ENCODE results near the gene WDR74.
"Not testable (repeated sequence)": the region's sequence is repeated elsewhere in the genome, so short reads cannot be mapped to it uniquely, and the experiment has no call there.

The WDR74 gene

GRCh38 chr11:62840721-62841360, 1.5 kb upstream of the WDR74 start:
- DNase-seq = peak in 1 of 2 donors; percentile 57

GRCh38 chr11:62835336-62835735, 4.1 kb downstream of the WDR74 start:
- no peak for DNase-seq

- no peak for DNase-seq
Observed at GRCh38 chr11:62832336-62833234, 6.8 kb downstream of the WDR74 start, which contains the start of gene TEX54. TEX54 (minus strand) TSS chr11:62832841.

DNA sequence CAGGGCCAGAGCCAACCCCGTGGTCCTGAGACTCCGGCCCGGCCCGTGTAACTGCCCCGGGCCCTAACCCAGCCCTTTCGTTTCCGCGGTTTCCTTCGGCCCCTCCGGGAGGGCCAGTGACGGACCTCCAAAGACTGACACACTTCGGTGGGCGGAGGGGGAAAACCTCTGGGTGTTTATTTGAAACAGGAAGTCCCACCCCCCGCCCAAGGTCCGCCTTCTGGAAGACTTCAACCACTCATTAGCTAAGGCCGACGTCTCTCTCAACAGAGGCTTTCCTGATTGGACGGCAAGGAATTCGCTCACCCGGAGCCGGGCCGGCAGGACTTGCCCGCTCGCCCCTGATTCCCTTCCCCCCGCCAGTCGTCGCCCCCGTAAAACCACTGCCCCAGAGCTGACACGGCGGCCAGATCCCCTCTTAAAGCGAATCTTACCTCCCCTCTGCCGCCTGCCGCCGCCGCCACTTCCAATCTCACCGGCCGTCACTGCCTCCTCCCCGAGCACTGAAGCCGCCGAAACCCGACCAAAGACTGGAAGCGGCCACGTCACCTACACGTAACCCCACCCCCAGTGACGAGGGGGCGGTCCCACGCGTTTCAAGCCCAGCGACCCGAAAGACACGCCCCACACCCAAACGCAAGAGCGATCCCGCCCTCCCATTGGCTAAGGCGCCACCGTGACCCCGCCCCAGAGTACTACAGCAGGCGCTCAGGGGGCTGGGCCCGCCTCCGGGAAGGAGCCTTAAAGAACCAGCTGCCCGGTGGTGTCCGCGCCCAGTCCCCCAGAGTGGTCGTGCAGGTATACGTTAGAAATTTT, 7.7 kb downstream of the WDR74 start, which contains the start of gene STX5:
Gene STX5, minus strand, starts transcription at position 532 of the 816 bp plus-strand sequence. CDS start 808 bp downstream, outside the sequence.
- DNase-seq = peak; percentile 97 to 99

- DNase-seq = no peak
Observed at GRCh38 chr11:62830904-62831519, 8.4 kb downstream of the WDR74 start.

- DNase-seq = not testable (repeated sequence)
Observed at GRCh38 chr11:62828130-62828529, 11.3 kb downstream of the WDR74 start.

- no peak for DNase-seq
Observed at GRCh38 chr11:62823677-62824076, 15.7 kb downstream of the WDR74 start.

DNA sequence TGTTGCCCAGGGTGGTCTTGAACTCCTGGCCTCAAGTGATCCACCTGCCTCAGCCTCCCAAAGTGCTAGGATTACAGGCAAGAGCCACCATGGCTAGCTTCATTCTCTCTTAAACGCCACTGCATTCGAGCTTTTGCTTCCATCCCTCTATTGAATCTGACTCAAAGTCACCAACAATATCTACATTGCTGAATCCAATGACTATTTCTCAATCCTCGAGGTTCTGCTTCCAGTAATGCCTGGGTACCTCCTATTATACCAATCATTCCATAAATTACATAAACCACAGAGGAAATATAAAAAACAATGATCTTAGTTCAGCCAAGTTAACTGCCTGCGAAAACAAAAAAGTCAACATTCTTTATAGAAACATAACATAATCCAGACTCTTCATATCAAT, 22.3 kb downstream of the WDR74 start:
- DNase-seq = no peak

DNA sequence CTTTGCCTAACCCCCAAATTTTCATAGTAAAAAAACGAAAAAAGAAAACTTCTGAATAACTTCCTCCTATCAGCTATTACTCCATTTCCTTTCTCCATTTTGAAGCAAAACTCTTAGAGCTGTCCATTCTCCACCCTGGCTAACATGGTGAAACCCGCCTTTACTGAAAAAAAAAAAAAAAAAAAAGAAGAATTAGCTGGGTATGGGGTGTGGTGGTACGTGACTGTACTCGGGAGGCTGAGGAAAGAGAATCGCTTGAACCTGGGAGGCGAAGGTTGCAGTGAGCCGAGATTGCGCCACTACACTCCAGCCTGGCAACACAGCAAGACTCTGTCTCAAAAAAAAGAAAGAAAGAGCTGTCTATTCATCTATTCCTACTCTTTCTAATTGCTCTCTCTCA, 22.8 kb downstream of the WDR74 start:
- DNase-seq = no peak

DNA sequence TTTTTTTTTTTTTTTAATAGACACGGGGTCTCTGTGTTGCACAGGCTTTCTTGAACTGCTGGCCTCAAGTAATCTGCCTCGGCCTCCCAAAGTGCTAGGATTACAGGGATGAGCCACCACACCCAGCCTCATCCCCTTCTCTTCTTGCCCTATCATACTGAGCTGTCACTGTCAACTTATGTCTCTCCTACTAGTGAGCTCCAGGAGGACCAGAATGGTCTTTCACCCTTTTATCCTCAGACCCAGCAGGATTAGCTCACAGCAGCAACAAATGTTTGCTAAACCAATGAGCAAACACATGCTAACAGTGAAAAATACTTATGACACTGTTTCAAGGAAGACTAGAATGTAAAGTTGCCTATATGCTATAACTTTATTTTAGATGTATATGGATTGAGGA, 27.7 kb downstream of the WDR74 start:
- no peak for DNase-seq

DNA sequence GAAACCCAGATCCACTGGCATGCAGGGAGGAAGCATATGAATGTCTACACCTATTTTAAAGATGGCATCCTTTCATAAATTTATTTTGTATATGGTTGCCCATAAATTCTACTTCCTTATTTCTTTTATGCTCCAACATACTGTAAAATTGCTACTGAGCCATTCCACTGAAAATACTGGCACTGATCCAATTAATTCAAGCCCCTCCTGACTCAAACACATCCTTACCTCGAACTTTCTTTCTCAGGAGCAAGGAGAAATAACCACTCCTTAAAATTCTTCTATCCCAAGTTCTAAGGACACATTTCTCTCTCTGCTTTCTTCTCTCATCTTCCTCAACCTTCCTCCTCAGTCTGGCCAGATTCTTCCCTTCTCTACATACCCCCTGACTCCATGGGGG, 28.6 kb downstream of the WDR74 start:
- DNase-seq = no peak

- peak in 1 of 2 donors; percentile 45 for DNase-seq
Observed at GRCh38 chr11:62806611-62807121, 32.7 kb downstream of the WDR74 start.

DNA sequence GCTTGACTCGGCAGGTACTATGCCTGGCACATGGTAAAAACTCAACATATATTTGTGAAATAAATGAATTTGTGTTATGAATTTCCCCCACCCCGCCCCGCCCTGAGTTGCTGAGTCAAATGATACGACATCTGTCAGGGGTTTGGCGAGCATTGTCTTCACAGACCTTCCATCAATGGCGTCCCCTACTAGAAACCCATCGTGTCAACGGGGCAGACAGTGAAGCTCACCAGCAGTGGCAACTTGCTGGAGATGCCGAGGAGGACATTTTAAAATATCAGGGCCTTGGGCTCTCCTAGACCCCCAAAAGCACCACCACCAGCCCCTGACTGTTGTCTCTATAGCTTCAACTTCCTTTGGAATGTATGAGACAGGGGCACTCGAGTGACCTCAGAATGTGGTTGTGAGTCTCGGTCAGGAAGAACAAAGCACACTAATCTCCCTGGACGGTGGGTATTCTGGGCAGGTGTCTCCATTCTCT, 33.4 kb downstream of the WDR74 start:
- no peak for DNase-seq

DNA sequence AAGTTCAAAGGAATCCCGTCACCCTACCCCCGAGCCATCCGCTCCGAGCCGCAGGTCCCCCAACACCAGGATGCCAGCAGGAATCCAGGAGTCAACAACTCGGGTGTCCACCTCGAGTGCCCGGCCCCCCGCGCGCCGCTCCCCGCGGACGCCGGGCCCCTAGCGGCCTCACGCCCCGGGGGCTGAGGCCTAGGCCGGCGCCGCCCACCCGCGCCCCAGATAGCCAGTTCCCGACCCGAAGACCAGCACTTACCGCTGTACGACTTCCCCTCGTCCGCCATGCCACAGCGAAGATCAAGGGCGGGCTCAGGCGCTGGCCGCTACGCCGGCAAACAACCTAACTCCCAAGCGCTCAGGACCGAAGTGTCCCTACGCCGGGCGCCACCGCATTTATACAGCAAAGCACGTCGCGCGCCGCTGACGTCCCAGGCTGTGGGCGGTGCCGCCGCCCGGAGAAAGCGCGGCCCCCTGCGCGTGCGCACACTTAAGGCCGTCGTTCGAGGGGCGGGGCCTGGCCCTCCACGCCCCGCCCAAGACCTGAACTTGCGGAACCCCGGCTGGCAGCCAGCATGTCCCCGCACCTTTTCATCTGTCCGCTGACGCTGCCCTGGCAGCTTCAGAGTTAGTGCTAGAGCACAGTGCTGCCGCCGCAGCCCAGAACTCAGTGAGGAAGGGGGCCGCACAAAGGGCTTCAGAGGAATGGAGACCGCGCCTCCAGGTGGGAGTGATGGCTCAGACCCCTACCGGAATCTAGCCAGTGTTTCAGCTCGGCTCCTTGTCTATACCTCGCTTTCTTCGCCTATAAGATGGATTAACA, 34.1 kb downstream of the WDR74 start, which contains the start of gene NXF1:
Gene NXF1, minus strand, starts transcription at position 365 of the 817 bp plus-strand sequence. Its CDS starts 84 bp downstream, at position 281.
- peak; percentile 89 to 93 for DNase-seq

DNA sequence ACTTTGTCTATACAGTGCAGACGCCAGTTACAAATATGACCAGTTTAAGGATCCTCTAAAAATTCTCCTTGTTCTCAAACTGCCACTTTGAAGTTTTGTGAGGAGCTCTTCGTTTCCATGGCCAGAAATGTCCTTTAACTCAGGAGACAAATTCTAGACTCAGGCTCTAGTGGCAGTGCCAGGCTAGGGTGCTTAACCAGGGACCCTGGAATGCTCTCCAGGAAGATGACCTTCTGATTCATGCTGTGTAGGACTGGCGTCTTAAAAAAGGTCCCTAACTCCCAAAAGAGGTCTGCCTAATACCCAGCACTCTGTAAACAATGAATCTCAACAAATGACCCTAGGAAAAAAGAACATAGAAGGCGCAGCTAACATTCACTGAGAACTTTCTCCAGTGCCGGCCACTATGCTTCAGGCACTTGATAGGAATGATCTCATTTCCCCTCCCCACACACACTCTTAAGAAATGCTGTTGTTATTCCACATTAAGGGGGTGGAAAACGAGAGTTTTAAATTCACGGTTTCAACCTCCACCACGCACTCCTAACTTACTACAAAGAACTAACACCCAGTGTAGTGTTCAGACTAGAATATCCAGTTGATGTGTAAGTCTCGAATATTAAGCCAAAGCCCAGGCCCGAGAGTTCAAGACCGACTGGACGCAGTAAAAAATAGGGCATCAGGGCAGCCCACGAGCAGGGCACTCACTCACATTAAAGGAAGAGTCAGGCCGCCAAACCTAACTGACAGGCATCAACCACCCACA, 34.9 kb downstream of the WDR74 start:
- DNase-seq = no peak

DNA sequence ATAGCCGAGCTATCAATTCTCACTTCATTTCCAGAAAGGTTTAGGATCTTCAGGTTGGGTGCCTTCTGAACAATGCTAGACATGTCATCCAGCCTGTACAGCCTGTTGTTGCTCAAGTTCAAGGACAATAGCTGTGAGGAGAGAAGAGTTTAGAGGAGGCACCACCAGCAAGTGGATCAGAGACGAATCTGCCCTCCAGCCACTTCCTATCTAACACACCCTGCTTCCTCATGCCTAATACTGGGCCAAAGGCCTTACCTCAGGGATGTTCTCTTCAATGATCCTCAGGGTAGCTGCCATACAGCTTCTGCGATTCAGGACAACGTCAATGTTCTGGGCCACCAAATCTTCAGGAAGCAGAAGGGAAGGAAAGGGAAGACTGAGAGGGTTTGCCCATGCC, 38.3 kb downstream of the WDR74 start:
- no peak for DNase-seq

- DNase-seq = no peak
Observed at GRCh38 chr11:62799486-62799885, 39.9 kb downstream of the WDR74 start.

- DNase-seq = no peak
Observed at GRCh38 chr11:62796281-62796680, 43.1 kb downstream of the WDR74 start.

DNA sequence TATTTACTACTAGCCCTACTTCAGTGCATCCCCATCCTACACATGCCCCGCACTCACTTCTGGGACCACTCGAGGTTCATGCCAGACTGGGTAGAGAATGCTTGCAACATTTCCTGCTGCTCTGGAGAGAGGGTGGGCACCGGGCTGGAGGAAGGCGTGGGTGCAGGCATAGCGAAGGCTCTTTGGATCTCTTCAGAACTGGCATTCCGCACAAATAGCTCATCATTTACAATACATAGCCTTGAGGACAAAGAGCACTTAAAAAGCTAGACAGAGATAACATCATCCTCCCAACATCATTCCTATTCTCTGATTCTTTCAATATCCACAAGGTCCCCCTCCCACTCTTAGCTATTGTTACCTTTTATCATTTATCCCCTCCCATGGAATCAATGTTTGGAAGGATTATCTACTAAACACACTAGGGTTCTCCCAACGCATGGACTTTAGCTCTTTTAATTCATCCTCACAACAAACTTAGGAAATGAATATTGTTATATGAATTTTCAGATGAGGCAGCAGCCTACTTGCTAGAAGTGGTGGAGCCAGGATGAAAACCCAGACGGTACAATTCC, 45.1 kb downstream of the WDR74 start:
- DNase-seq = no peak

DNA sequence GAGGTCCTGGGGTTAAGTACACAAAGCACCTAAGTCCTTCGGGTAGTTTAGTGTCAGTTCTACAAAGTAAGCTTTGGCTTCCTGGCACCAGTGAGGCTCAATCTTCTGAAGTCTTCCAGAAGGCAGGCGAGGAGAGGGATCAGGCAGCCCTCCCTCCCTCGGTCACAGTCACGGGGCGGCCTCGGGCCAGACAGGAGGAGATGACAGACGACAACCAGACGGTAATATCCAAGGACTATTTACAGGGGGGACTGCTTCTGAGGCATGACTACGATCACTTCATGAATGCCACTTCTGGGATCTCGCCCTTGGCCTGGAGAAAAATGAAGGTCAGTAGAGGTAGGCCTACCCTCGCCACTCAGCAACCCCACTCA, 47.2 kb downstream of the WDR74 start:
- no peak for DNase-seq
